Cardiac fibroblast (primary cell): ENCODE measurements around the gene PYY.
A peak's percentile ranks its signal among the peaks of the same experiment; 100 is the strongest.

Source experiments
- DNase-seq, 2 donors: peaks; one replicate each; pipeline versions ENCODE4 v3.0.0 to v3.0.0-alpha.2; 2010; ENCODE audit warnings: low read depth in 2 of 2
- H3K4me3 ChIP-seq, 2 donors: replicated peaks in 1 of 2; 1 replicate in 1 of 2; 2 replicates in 1 of 2; pipeline ENCODE4 v1.5.1; 2011; ENCODE audit warnings: low read depth in 2 of 2, low read length in 2 of 2, mild to moderate bottlenecking in 2 of 2, moderate library complexity in 1 of 2
- CTCF ChIP-seq: IDR thresholded peaks from one replicate; pipeline ENCODE4 v1.5.1; 2011; ENCODE audit warnings: low read depth, mild to moderate bottlenecking, low read length, inconsistent platforms

PYY gene

GRCh38 chr17:43909537-43910231, 44.1 kb downstream of the PYY start:
- TF ChIP-seq CTCF = no peak

DNA sequence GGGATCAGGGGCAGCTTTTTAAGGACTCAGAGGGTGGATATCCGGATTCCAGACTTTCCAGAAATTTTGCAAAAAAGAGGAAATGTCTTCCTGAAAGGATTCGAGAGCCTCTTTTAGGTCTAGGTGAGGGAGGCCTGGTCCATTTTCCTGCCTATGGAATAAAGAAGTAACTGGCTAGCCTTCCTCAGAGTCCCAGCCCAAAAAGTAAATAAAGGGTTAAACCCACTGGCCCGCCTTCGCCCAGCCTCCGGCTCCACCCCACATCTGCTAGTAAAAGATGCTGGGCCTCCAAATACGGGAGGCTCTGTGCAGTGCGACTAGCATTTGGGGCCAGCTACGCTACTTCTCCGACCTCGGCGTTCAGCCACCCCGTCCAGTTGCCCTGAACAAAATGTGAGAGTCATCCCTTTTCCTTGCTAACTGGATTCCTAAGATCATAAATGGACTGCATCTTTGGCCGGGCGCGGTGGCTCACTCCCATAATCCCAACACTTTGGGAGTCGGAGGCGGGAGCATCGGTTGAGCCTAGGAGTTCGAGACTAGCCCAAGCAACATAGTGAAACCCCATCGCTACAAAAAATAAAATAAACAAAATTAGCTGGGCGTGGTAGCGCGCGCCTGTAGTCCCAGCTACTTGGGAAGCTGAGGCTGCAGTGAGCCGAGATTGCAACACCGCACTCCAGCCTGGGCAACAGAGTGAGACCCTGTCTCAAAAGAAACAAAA, 45.6 kb downstream of the PYY start:
- TF ChIP-seq CTCF = no peak
- DNase-seq = peak; percentile 71 to 75
- H3K4me3 ChIP-seq = peak overlapping the region; percentile 64 to 83

More at GRCh38 chr17:43909537-43910231, 44.1 kb downstream of the PYY start:
- DNase-seq = no peak
- no peak overlapping the region for H3K4me3 ChIP-seq

DNA sequence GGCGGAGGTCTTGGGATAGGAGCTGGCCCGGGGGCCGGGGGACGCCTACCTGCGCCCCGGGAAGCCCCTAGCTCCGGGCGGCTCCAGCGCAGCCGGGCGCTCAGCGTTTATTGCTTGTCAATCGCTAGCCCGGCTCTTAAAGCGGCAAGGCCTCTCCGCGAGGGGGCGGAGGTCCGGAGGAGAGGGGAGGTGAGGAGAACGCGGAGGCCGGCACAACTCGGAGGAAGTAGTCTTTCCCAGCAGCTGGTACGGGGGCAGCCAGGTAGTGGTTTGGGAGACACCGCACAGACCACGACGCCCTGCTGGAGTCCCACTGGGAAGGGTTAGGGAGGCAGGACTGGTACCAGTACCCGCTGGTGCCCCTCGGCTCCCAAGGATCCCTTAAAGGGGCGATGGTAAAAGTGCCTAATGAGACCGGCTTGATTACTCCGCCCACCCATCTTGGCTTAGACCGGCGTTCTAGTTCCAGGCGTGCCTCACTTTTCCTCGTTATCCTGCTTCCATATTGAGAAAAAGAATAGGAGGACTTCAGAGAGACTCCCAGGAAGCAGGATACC, 46.2 kb downstream of the PYY start, which contains the start of gene MPP2:
Gene MPP2, minus strand, starts transcription at position 112 of the 557 bp plus-strand sequence. CDS start 3,076 bp downstream, outside the sequence.
- TF ChIP-seq CTCF = peak; percentile 20
- H3K4me3 ChIP-seq = peak within 1 kb of the TSS; percentile 64 to 83
- peak; percentile 61 to 70 for DNase-seq

GRCh38 chr17:43906951-43907424, 46.8 kb downstream of the PYY start:
- peak overlapping the region; percentile 64 to 83 for H3K4me3 ChIP-seq
- DNase-seq = no peak
- no peak for TF ChIP-seq CTCF

DNA sequence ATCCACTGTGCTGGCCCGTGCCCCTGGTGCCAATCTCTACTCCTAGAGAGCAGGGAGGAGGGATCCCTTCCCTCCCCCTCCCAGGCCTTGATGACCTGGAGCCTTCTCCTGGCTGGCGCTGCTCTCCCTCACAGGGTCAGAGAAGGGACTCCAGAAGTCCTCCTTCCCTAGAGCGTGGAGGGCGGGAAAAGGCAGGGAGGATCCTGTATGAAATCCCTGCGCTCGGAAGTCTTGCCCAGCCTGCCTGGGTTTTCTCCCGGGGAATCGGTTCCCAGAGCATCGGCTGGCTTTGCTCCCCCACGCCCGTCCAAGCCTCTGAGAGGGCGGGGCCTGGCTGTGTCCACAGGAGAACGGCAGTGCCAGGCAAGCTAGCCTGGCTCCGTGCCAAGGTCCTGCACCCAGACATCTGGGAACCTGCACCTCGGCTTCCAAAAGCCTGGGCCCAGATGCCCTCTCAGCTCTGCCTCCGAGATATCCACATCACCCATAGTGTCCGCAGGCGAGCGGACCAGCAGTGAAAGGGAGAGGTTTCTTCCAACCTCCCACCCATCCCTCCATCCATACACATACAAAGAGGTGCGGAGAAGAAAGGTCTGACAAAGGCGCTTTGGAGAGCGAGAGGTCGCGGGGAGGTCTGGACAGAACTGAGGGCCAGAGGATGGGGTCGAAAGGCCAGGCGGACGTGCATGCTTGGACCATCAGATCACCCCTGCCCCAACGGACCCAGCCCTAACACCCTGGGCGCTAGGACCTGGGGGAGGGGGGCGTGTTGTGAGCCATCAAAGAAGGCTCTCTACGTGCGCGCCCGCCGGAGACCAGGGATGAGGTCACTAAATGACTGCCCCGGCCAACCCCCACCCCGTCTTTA, 47.5 kb downstream of the PYY start:
- DNase-seq = peak; percentile 52 to 56
- TF ChIP-seq CTCF = no peak
- H3K4me3 ChIP-seq = peak overlapping the region; percentile 64 to 83

- H3K4me3 ChIP-seq = no peak overlapping the region
- no peak for TF ChIP-seq CTCF
- DNase-seq = no peak
These were observed 48.2 kb downstream of the PYY start for GRCh38 chr17:43905400-43905984.
